ENCODE data around the gene FZD10.

DNA sequence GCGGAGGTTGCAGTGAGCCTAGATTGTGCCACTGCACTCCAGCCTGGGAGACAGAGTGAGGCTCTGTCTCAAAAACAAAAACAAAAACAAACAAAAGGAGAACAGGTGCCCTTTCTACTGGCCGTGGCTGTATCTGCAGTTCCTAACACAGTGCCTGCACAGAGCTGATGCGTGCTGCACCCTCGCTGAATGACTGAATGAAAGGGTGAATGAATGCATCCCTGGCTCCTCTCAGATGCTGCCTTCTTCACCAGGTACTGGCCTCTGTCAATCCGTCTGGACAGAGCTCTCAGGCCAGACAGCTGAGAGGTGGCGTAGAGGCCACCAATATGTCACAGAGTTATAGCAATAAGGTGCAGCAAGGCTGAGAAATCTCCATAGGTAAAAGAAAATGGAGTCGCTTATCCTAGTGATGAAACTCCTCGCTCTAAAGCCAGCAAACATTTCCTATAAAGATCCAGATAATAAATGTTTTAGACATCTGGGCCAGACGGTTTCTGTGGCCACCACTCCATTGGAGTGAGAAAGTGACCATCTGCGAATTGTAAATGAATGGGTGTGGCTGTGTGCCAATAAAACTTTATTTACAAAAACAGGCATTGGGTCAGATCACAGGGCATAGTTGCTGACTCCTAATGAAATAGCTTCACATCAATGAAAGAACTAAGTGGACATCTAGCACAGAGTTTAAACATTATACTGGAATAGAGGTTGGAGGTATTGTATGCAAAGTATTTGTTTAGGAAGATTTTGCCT lies 15.9 kb upstream of the FZD10 start:
- TF ChIP-seq, protein P1, sequence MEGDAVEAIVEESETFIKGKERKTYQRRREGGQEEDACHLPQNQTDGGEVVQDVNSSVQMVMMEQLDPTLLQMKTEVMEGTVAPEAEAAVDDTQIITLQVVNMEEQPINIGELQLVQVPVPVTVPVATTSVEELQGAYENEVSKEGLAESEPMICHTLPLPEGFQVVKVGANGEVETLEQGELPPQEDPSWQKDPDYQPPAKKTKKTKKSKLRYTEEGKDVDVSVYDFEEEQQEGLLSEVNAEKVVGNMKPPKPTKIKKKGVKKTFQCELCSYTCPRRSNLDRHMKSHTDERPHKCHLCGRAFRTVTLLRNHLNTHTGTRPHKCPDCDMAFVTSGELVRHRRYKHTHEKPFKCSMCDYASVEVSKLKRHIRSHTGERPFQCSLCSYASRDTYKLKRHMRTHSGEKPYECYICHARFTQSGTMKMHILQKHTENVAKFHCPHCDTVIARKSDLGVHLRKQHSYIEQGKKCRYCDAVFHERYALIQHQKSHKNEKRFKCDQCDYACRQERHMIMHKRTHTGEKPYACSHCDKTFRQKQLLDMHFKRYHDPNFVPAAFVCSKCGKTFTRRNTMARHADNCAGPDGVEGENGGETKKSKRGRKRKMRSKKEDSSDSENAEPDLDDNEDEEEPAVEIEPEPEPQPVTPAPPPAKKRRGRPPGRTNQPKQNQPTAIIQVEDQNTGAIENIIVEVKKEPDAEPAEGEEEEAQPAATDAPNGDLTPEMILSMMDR (IDR thresholded peaks at IDR 0.05; ENCODE audit: low read length), result no peak
- no peak for TF ChIP-seq EZH2phosphoT487 (IDR thresholded peaks at IDR 0.05; ENCODE audit: low read length)

All from MM.1S (cell line).